Tibial nerve (tissue), 4 donors: ENCODE results near the gene SATB2.

Source experiments
- CTCF ChIP-seq, 5 experiments: fragments of 200-600 bp in 3 of 5; fragments of 450-650 bp in 2 of 5; sonication (generic) in 3 of 5; IDR thresholded peaks; one replicate each; pipeline ENCODE4 v1.5.1; 2016 to 2019; ENCODE audit warnings: antibody characterized with exemption in 5 of 5, mild to moderate bottlenecking in 3 of 5, moderate library complexity in 2 of 5
- EP300 ChIP-seq, 2 donors: sonication (generic); formaldehyde crosslinking; IDR thresholded peaks; one replicate each; pipeline ENCODE4 v1.6.1; 2017; ENCODE audit warnings: antibody characterized with exemption in 2 of 2, mild to moderate bottlenecking in 1 of 2
- POLR2A ChIP-seq, 2 donors: fragments of 450-650 bp; IDR thresholded peaks; one replicate each; pipeline ENCODE4 v1.6.1; 2017; ENCODE audit warnings: antibody characterized with exemption in 2 of 2, mild to moderate bottlenecking in 2 of 2, moderate library complexity in 2 of 2

GRCh38 chr2:199228887-199229819, 228.6 kb downstream of the SATB2 start:
- TF ChIP-seq CTCF (IDR thresholded peaks at IDR 0.05) (no peak), POLR2A (IDR thresholded peaks at IDR 0.05) (no peak), EP300 (IDR thresholded peaks at IDR 0.05) (no peak)
